ENCODE measurements around the gene SYT9.

SYT9 gene

DNA sequence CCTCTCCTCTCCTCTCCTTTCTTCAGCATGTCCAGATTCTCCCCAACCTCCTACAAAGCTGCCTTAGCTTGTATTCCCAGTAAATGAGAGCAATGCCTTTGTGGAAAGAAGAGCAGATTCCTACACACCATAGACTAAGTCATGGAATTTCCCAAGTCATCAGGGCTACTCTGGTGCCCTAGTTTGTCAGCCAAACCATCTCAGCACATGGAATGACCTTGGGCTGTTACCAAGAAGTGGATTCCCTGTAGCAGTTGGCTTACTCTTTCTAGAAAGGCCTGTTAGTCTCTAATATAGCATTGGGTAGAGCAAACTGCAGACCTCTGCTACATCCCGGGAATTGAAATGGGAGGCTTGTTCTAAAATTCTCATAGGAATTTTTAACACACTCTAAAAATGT lies 124.7 kb downstream of the SYT9 start:
- no peaks in the 10 kb centered on the region for H3K9me2 ChIP-seq (replicated peaks; ENCODE audit: control insufficient read depth, low read length)
- H3K9me3 ChIP-seq (ENCODE audit: control insufficient read depth, insufficient read depth, low read length) = no peaks in the 10 kb centered on the region
- H3K4me3 ChIP-seq (ENCODE audit: low read length) = no peak overlapping the region
- no peak for TF ChIP-seq EZH2phosphoT487 (IDR thresholded peaks at IDR 0.05; ENCODE audit: borderline replicate concordance, low read length)
- TF ChIP-seq, protein P1, sequence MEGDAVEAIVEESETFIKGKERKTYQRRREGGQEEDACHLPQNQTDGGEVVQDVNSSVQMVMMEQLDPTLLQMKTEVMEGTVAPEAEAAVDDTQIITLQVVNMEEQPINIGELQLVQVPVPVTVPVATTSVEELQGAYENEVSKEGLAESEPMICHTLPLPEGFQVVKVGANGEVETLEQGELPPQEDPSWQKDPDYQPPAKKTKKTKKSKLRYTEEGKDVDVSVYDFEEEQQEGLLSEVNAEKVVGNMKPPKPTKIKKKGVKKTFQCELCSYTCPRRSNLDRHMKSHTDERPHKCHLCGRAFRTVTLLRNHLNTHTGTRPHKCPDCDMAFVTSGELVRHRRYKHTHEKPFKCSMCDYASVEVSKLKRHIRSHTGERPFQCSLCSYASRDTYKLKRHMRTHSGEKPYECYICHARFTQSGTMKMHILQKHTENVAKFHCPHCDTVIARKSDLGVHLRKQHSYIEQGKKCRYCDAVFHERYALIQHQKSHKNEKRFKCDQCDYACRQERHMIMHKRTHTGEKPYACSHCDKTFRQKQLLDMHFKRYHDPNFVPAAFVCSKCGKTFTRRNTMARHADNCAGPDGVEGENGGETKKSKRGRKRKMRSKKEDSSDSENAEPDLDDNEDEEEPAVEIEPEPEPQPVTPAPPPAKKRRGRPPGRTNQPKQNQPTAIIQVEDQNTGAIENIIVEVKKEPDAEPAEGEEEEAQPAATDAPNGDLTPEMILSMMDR (IDR thresholded peaks at IDR 0.05; ENCODE audit: low read depth, low read length, poor library complexity, severe bottlenecking) = no peak
- H3K27me3 ChIP-seq (ENCODE audit: control insufficient read depth, low read length) = peaks cover 5% of the 10 kb centered on the region; the same call in 1 of the 2 replicates
- H3K27ac ChIP-seq (ENCODE audit: low read depth, low read length) = no peak overlapping the region
- no peaks in the 10 kb centered on the region for H4K20me1 ChIP-seq (ENCODE audit: control insufficient read depth, insufficient read depth, low read depth, low read length)
- no peaks in the 10 kb centered on the region for H3K4me1 ChIP-seq (ENCODE audit: control insufficient read depth, low read length)
- no peaks in the 10 kb centered on the region for H3K79me2 ChIP-seq (ENCODE audit: control insufficient read depth, low read length)
- no peaks in the 10 kb centered on the region for H3F3A ChIP-seq (ENCODE audit: control insufficient read depth, insufficient read depth)
- no peak overlapping the region for H3K4me2 ChIP-seq (ENCODE audit: low read length)
- H3K36me3 ChIP-seq (ENCODE audit: control insufficient read depth, low read length) = no peaks in the 10 kb centered on the region

DNA sequence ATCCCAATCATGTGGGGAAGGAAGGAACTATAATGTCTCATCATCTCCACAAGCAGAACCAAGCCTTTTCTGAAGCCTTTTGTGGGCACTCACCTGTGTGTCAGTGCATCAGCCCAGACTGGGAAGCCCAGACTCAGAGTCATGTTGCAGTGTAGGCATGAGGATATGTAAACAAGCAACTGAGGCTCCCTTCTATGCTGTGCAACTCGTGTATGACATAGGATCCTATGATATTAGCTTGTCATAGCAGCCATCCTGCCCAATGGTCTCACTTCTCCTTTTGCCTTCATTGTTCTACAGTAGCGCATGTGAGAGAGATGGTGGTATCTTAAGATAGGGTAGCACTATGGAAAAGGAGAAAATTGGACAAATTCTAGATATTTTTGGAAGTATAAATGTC lies 130.2 kb downstream of the SYT9 start:
- no peaks in the 10 kb centered on the region for H3K9me3 ChIP-seq (ENCODE audit: control insufficient read depth, insufficient read depth, low read length)
- H3K4me3 ChIP-seq (ENCODE audit: low read length) = no peak overlapping the region
- no peak overlapping the region for H3K27ac ChIP-seq (ENCODE audit: low read depth, low read length)
- no peak overlapping the region for H3K4me2 ChIP-seq (ENCODE audit: low read length)
- no peaks in the 10 kb centered on the region for H3K9me2 ChIP-seq (replicated peaks; ENCODE audit: control insufficient read depth, low read length)
- no peaks in the 10 kb centered on the region for H3K79me2 ChIP-seq (ENCODE audit: control insufficient read depth, low read length)
- no peaks in the 10 kb centered on the region for H3K36me3 ChIP-seq (ENCODE audit: control insufficient read depth, low read length)
- no peaks in the 10 kb centered on the region; the same call in 1 of the 2 replicates for H3K27me3 ChIP-seq (ENCODE audit: control insufficient read depth, low read length)
- TF ChIP-seq, protein P1 (IDR thresholded peaks at IDR 0.05; ENCODE audit: low read depth, low read length, poor library complexity, severe bottlenecking) = no peak
- TF ChIP-seq EZH2phosphoT487 (IDR thresholded peaks at IDR 0.05; ENCODE audit: borderline replicate concordance, low read length) = no peak
- H3K4me1 ChIP-seq (ENCODE audit: control insufficient read depth, low read length) = no peaks in the 10 kb centered on the region
- H3F3A ChIP-seq (ENCODE audit: control insufficient read depth, insufficient read depth) = no peaks in the 10 kb centered on the region
- H4K20me1 ChIP-seq (ENCODE audit: control insufficient read depth, insufficient read depth, low read depth, low read length) = no peaks in the 10 kb centered on the region

DNA sequence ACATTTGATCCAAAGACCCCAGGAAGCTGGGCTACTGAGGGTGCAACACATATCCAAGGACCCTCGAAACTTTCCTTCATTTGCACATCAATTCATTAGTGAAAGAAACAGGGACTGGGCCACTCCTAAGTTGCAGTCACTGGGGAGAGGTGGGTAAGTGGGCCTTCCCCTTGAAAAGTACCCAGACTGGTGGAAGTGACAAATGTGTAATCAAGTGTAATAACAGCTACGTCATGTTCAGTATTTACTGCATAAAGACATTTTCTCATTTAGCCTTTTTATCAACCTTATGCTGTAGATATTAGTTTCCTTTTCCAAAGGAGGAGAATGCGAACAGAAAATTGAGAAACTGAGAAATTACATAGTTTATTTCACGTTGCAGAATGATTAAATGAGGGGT lies 131.7 kb downstream of the SYT9 start:
- H3K27me3 ChIP-seq (ENCODE audit: control insufficient read depth, low read length) = no peaks in the 10 kb centered on the region; the same call in 1 of the 2 replicates
- H4K20me1 ChIP-seq (ENCODE audit: control insufficient read depth, insufficient read depth, low read depth, low read length) = no peaks in the 10 kb centered on the region
- no peaks in the 10 kb centered on the region for H3K79me2 ChIP-seq (ENCODE audit: control insufficient read depth, low read length)
- H3K27ac ChIP-seq (ENCODE audit: low read depth, low read length) = no peak overlapping the region
- H3K9me2 ChIP-seq (replicated peaks; ENCODE audit: control insufficient read depth, low read length) = no peaks in the 10 kb centered on the region
- no peaks in the 10 kb centered on the region for H3F3A ChIP-seq (ENCODE audit: control insufficient read depth, insufficient read depth)
- H3K4me3 ChIP-seq (ENCODE audit: low read length) = no peak overlapping the region
- no peaks in the 10 kb centered on the region for H3K4me1 ChIP-seq (ENCODE audit: control insufficient read depth, low read length)
- no peak for TF ChIP-seq EZH2phosphoT487 (IDR thresholded peaks at IDR 0.05; ENCODE audit: borderline replicate concordance, low read length)
- TF ChIP-seq, protein P1 (IDR thresholded peaks at IDR 0.05; ENCODE audit: low read depth, low read length, poor library complexity, severe bottlenecking) = no peak
- H3K4me2 ChIP-seq (ENCODE audit: low read length) = no peak overlapping the region
- no peaks in the 10 kb centered on the region for H3K36me3 ChIP-seq (ENCODE audit: control insufficient read depth, low read length)
- H3K9me3 ChIP-seq (ENCODE audit: control insufficient read depth, insufficient read depth, low read length) = no peaks in the 10 kb centered on the region
